Measurements from ENCODE around the gene DPY19L2.
"Not testable (repeated sequence)": the region's sequence is repeated elsewhere in the genome, so short reads cannot be mapped to it uniquely, and the experiment has no call there.

GRCh38 chr12:63558445-63558844 lies 109.8 kb downstream of the DPY19L2 start:
- not testable (repeated sequence) for TF ChIP-seq CTCF (IDR thresholded peaks at IDR 0.05); EZH2 (IDR thresholded peaks at IDR 0.05; ENCODE audit: borderline replicate concordance, insufficient read depth, low read depth, low read length, poor library complexity, severe bottlenecking)
